OCI-LY1 (cell line): ENCODE measurements around the gene RAB34.

Experiments
- H2AFZ ChIP-seq: fragments of 200-600 bp; sonication (generic), shearing (Covaris generic); 2 replicates; pipeline ENCODE4 v1.6.0; 2014; ENCODE audit warnings: antibody characterized with exemption, mild to moderate bottlenecking, low read length
- H3F3A ChIP-seq: fragments of 200-600 bp; sonication (generic), shearing (Covaris generic); 2 replicates; pipeline ENCODE4 v1.6.0; 2014; ENCODE audit warnings: mild to moderate bottlenecking, antibody characterized with exemption, low read length, moderate library complexity; ENCODE audit not compliant: insufficient read depth
- H3K27ac ChIP-seq: fragments of 200-600 bp; sonication (generic); 2 replicates; pipeline ENCODE4 v1.5.1; 2014; ENCODE audit warnings: low read length, mixed run types, mild to moderate bottlenecking, low read depth; ENCODE audit not compliant: poor library complexity, severe bottlenecking
- H3K27me3 ChIP-seq: fragments of 200-600 bp; sonication (generic); 2 replicates; pipeline ENCODE4 v1.6.0; 2014; ENCODE audit warnings: antibody characterized with exemption, mild to moderate bottlenecking, low read length, moderate library complexity; ENCODE audit not compliant: insufficient read depth
- H3K36me3 ChIP-seq: fragments of 200-600 bp; sonication (generic); 2 replicates; pipeline ENCODE4 v1.6.1; 2014; ENCODE audit warnings: mild to moderate bottlenecking, antibody characterized with exemption, low read length, moderate library complexity, mixed read lengths; ENCODE audit not compliant: insufficient read depth
- H3K4me1 ChIP-seq: fragments of 200-600 bp; sonication (generic); 2 replicates; pipeline ENCODE4 v1.5.1; 2014; ENCODE audit warnings: mild to moderate bottlenecking, low read length, moderate library complexity; ENCODE audit not compliant: insufficient read depth, severe bottlenecking
- H3K4me2 ChIP-seq: fragments of 200-600 bp; sonication (generic), shearing (Covaris generic); 2 replicates; pipeline ENCODE4 v1.6.1; 2014; ENCODE audit warnings: low read length
- H3K4me3 ChIP-seq: fragments of 200-600 bp; sonication (generic); 2 replicates; pipeline ENCODE4 v1.5.1; 2014; ENCODE audit warnings: low read length, low read depth, mild to moderate bottlenecking, mixed read lengths; ENCODE audit not compliant: poor library complexity, severe bottlenecking
- H3K79me2 ChIP-seq: fragments of 200-600 bp; shearing (Covaris generic); 2 replicates; pipeline ENCODE4 v1.6.1; 2016; ENCODE audit warnings: mixed run types, low read length, mixed read lengths; ENCODE audit not compliant: insufficient read depth
- H3K9ac ChIP-seq: fragments of 200-600 bp; sonication (generic), shearing (Covaris generic); 2 replicates; pipeline ENCODE4 v1.6.1; 2014; ENCODE audit warnings: mild to moderate bottlenecking, low read length, mixed read lengths
- H3K9me2 ChIP-seq: fragments of 200-600 bp; sonication (generic), shearing (Covaris generic); 2 replicates; pipeline ENCODE4 v1.6.1; 2014; ENCODE audit warnings: low read depth, mild to moderate bottlenecking, low read length, mixed read lengths
- H3K9me3 ChIP-seq: fragments of 200-600 bp; shearing (Covaris generic); 2 replicates; pipeline ENCODE4 v1.6.1; 2014; ENCODE audit warnings: low read length, mixed read lengths
- H4K20me1 ChIP-seq: fragments of 200-600 bp; sonication (generic), shearing (Covaris generic); 2 replicates; pipeline ENCODE4 v1.6.0; 2016; ENCODE audit warnings: mild to moderate bottlenecking, low read length; ENCODE audit not compliant: insufficient read depth
- EZH2 ChIP-seq: fragments of 200-600 bp; sonication (generic), shearing (Covaris generic); IDR thresholded peaks from 2 replicates; pipeline ENCODE4 v1.8.0; 2017; ENCODE audit warnings: borderline replicate concordance, mixed run types, mild to moderate bottlenecking, antibody characterized with exemption, low read length, moderate library complexity, mixed read lengths
- TF ChIP-seq, protein P1 (sequence below): fragments of 200-600 bp; sonication (generic), shearing (Covaris generic); IDR thresholded peaks from 2 replicates; pipeline ENCODE4 v1.5.1; 2017; ENCODE audit warnings: mild to moderate bottlenecking, antibody characterized with exemption, low read length, moderate library complexity, mixed read lengths

RAB34 gene

DNA sequence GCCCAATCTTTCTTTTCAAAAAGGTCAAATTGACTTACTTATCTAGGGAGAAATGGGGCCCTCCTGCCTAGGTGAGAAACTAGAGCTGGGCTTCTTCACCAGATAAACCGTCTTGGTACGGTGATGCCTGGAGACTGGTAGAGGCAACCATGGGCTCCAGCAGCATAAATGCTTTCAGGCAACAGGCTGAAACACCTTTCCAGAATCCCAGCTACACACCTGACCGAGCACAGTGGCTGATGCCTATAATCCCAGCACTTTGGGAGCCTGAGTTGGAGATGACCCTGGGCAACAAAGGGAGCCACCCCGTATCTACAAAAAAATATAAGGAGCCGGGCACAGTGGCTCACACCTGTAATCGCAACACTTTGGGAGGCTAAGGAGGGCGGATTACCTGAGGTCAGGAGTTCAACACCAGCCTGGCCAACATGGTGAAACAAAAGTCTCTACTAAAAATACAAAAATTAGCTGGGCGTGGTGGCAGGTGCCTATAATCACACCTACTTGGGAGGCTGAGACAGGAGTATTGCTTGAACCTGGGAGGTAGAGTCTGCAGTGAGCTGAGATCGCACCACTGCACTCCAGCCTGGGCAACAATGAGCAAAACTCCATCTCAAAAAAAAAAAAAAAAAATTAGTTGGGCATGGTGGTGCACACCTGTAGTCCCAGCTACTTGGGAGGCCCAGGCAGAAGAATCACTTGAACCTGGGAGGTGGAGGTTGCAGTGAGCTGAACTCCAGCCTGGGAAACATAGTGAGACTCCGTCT is 34.1 kb upstream of the RAB34 start:
- no peaks in the 10 kb centered on the region for H3K79me2 ChIP-seq
- no peaks in the 10 kb centered on the region for H3K9me2 ChIP-seq
- no peaks in the 10 kb centered on the region for H3K27me3 ChIP-seq
- peaks cover 47% of the 10 kb centered on the region for H3K4me1 ChIP-seq
- no peaks in the 10 kb centered on the region for H3F3A ChIP-seq
- H3K4me2 ChIP-seq: no peak overlapping the region
- H2AFZ ChIP-seq: no peak overlapping the region
- no peak for TF ChIP-seq EZH2
- TF ChIP-seq, protein P1, sequence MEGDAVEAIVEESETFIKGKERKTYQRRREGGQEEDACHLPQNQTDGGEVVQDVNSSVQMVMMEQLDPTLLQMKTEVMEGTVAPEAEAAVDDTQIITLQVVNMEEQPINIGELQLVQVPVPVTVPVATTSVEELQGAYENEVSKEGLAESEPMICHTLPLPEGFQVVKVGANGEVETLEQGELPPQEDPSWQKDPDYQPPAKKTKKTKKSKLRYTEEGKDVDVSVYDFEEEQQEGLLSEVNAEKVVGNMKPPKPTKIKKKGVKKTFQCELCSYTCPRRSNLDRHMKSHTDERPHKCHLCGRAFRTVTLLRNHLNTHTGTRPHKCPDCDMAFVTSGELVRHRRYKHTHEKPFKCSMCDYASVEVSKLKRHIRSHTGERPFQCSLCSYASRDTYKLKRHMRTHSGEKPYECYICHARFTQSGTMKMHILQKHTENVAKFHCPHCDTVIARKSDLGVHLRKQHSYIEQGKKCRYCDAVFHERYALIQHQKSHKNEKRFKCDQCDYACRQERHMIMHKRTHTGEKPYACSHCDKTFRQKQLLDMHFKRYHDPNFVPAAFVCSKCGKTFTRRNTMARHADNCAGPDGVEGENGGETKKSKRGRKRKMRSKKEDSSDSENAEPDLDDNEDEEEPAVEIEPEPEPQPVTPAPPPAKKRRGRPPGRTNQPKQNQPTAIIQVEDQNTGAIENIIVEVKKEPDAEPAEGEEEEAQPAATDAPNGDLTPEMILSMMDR: no peak
- no peaks in the 10 kb centered on the region for H3K9me3 ChIP-seq
- H3K9ac ChIP-seq: no peak overlapping the region
- no peak overlapping the region for H3K4me3 ChIP-seq
- no peaks in the 10 kb centered on the region for H4K20me1 ChIP-seq
- H3K36me3 ChIP-seq: peaks cover 56% of the 10 kb centered on the region
- peak overlapping the region; percentile 22 for H3K27ac ChIP-seq

DNA sequence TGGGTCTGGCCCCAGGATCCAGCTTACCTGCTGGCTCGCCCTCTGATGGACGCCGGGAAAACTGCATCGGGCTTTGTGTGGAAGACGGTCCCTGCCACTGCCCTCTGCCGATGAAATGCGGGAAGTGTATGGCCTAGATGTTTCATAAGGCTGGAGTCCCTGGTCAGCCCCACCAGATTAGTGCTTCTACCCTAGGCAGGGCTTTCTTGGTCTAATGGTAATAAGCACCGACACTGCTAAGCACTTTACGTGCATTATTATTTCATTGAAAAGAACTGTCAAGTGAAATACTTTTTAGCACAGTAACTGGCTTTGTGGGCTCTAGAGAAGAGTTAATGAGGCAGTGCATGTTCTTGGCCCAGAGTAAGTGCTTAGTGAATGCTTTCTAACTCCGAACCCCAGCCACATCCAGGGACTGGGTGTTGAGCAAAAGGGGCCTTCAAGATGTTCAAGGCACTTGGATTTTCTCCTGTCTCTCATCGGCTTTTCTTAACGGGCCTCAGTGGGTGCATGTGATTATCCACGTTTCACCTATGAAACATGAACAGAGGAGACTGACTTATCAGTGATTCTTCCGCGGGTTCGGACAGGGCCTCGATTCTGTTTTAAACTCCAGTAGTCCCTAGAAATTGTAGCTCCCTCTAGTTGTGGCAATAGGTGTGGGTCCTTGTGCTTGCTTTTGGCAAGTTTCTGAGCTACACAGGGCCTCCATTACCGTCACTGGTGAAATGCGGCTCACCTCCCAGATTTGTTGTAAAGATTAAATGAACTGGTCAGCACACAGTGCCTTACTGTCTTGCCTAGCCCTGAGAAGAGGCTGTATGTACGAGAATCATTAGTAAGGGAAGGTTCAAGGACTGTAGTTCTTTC is 32.7 kb upstream of the RAB34 start:
- Histone ChIP-seq H3F3A (no peaks in the 10 kb centered on the region), H2AFZ (no peak overlapping the region), H3K4me1 (peaks cover 61% of the 10 kb centered on the region), H3K9ac (peak overlapping the region; percentile 24; the same call in 1 of the 2 replicates), H3K36me3 (peaks cover 69% of the 10 kb centered on the region), H3K27me3 (no peaks in the 10 kb centered on the region), H3K9me3 (no peaks in the 10 kb centered on the region), H3K9me2 (no peaks in the 10 kb centered on the region), H3K27ac (peak overlapping the region; percentile 85), H4K20me1 (no peaks in the 10 kb centered on the region), H3K4me3 (no peak overlapping the region), H3K79me2 (no peaks in the 10 kb centered on the region; the same call in none of the 2 replicates), H3K4me2 (peak overlapping the region; percentile 13; the same call in 1 of the 2 replicates)
- TF ChIP-seq EZH2: no peak
- TF ChIP-seq, protein P1: peak; percentile 99

GRCh38 chr17:28749516-28750177 is 32.0 kb upstream of the RAB34 start:
- Histone ChIP-seq H3K27ac (peak overlapping the region; percentile 85), H4K20me1 (no peaks in the 10 kb centered on the region), H3K27me3 (no peaks in the 10 kb centered on the region), H2AFZ (no peak overlapping the region), H3K9me2 (no peaks in the 10 kb centered on the region), H3K9me3 (no peaks in the 10 kb centered on the region), H3F3A (no peaks in the 10 kb centered on the region), H3K36me3 (peaks cover 73% of the 10 kb centered on the region), H3K4me3 (no peak overlapping the region), H3K79me2 (peaks cover 4% of the 10 kb centered on the region), H3K4me1 (peaks cover 64% of the 10 kb centered on the region), H3K4me2 (peak overlapping the region; percentile 11; the same call in 1 of the 2 replicates), H3K9ac (no peak overlapping the region; the same call in 1 of the 2 replicates)
- TF ChIP-seq EZH2: no peak
- TF ChIP-seq, protein P1: no peak
